ENCODE data around the gene KRT80.

Gene KRT80

GRCh38 chr12:52233462-52234207 lies 41.8 kb upstream of the KRT80 start:
- TF ChIP-seq CTCF (IDR thresholded peaks at IDR 0.05; ENCODE audit: insufficient read depth, low read length) (no peak), SPI1 (IDR thresholded peaks at IDR 0.05; ENCODE audit: borderline replicate concordance, low read depth) (no peak), GABPA (IDR thresholded peaks at IDR 0.05; ENCODE audit: low read depth) (no peak), POLR2AphosphoS5 (IDR thresholded peaks at IDR 0.05; ENCODE audit: low read depth) (no peak), REST (IDR thresholded peaks at IDR 0.05; ENCODE audit: insufficient replicate concordance, low read depth) (no peak)
- Histone ChIP-seq H3K27ac (replicated peaks) (no peak overlapping the region), H3K4me3 (replicated peaks; ENCODE audit: insufficient read depth, low read length) (no peak overlapping the region), H3K27me3 (ENCODE audit: insufficient read depth, poor library complexity, severe bottlenecking) (peaks cover 14% of the 10 kb centered on the region)
- no peak for DNase-seq (ENCODE audit: low read depth in 1 of 2, low spot score in 1 of 2)

- Histone ChIP-seq H3K27ac (replicated peaks) (no peak within 1 kb of the TSS), H3K4me3 (replicated peaks; ENCODE audit: insufficient read depth, low read length) (no peak within 1 kb of the TSS), H3K27me3 (ENCODE audit: insufficient read depth, poor library complexity, severe bottlenecking) (peaks cover 14% of the 10 kb centered on the region)
- no peak for DNase-seq (ENCODE audit: low read depth in 1 of 2, low spot score in 1 of 2)
- TF ChIP-seq REST (IDR thresholded peaks at IDR 0.05; ENCODE audit: insufficient replicate concordance, low read depth) (no peak), GABPA (IDR thresholded peaks at IDR 0.05; ENCODE audit: low read depth) (no peak), POLR2AphosphoS5 (IDR thresholded peaks at IDR 0.05; ENCODE audit: low read depth) (no peak), CTCF (IDR thresholded peaks at IDR 0.05; ENCODE audit: insufficient read depth, low read length) (no peak), SPI1 (IDR thresholded peaks at IDR 0.05; ENCODE audit: borderline replicate concordance, low read depth) (no peak)
Observed at GRCh38 chr12:52232674-52233461, 41.1 kb upstream of the KRT80 start, which contains the start of gene KRT7. TSS of gene KRT7 (plus strand) at chr12:52233243. CDS start at chr12:52233297, 54 bp downstream.

GRCh38 chr12:52232203-52232673 lies 40.4 kb upstream of the KRT80 start:
- Histone ChIP-seq H3K27me3 (ENCODE audit: insufficient read depth, poor library complexity, severe bottlenecking) (peaks cover 14% of the 10 kb centered on the region), H3K4me3 (replicated peaks; ENCODE audit: insufficient read depth, low read length) (no peak overlapping the region), H3K27ac (replicated peaks) (no peak overlapping the region)
- DNase-seq (ENCODE audit: low read depth in 1 of 2, low spot score in 1 of 2), result no peak
- no peak for TF ChIP-seq GABPA (IDR thresholded peaks at IDR 0.05; ENCODE audit: low read depth)
- TF ChIP-seq POLR2AphosphoS5 (IDR thresholded peaks at IDR 0.05; ENCODE audit: low read depth), result no peak
- TF ChIP-seq CTCF (IDR thresholded peaks at IDR 0.05; ENCODE audit: insufficient read depth, low read length), result no peak
- no peak for TF ChIP-seq REST (IDR thresholded peaks at IDR 0.05; ENCODE audit: insufficient replicate concordance, low read depth)
- TF ChIP-seq SPI1 (IDR thresholded peaks at IDR 0.05; ENCODE audit: borderline replicate concordance, low read depth), result no peak

Measured in HL-60 (cell line).